Measurements from ENCODE around the gene RGS12. TPM values are rescaled to one million over a fixed set of nuclear protein-coding genes. Genes with fewer than 3 reads are reported as not detected.

RGS12 gene
- total RNA-seq, 1 donor from 2014 or later: 33.7 TPM

Other genes with a start within 250 kb of the RGS12 start
- not detected in 2 replicates for gene HTT-AS, start 218.5 kb upstream of the RGS12 start, total RNA-seq
- gene HTT, start 218.3 kb upstream of the RGS12 start, total RNA-seq: 26.6 and 34.3 TPM in 2 replicates
- gene MSANTD1, start 43.9 kb upstream of the RGS12 start, total RNA-seq: under 0.01 and 0.40 TPM in 2 replicates
- 0.20 TPM in 1 of 2 replicates, not detected in the other for gene HGFAC, start 148.9 kb downstream of the RGS12 start, total RNA-seq
- gene DOK7, start 170.3 kb downstream of the RGS12 start, total RNA-seq: not detected in 2 replicates
- gene LRPAP1, start 239.4 kb downstream of the RGS12 start, total RNA-seq: 27.0 and 31.9 TPM in 2 replicates